Measurements from ENCODE around the gene EEFSEC.

EEFSEC gene

DNA sequence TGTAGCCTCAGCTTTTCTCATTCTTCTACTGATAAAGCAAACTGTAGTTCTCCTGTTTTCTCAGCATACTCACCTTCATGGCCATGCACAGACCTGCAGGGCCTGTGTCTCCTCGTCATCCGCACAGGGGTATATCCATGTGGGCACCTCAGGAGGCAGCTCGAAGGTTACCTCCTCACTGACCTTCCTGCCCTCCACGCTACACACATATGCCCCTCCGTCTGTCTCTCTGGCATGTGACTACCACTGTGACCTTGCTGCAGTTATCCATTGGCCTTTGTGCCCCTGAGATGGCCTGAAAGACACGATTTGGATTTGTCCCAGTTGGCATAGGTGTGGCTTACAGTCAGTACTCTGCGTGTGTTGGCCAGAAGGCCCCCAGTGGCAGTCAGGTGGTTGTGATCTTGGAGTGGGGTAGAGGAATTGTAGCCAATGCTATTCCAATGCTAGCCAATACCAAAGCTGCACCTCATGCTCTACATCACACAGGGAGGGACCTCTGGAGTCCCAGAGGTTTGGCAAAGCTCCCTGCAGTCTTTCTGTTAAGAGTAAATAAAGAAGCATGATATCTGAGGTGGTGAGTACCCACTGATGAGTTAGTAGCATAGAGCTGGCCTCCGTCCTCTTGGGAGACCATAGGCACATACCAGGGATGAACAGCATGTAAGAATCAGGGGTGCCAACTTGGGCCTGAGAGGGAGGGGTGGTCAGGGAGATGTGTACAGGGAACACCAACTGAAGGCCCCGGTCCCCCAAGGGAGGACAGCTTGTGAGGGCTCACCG is 143.4 kb downstream of the EEFSEC start:
- DNase-seq: no peak

GRCh38 chr3:128297401-128298138 is 144.3 kb downstream of the EEFSEC start:
- no peak for DNase-seq

- DNase-seq: no peak
These were observed 148.1 kb downstream of the EEFSEC start for GRCh38 chr3:128301186-128302023.

- no peak for DNase-seq
These were observed 153.2 kb downstream of the EEFSEC start for GRCh38 chr3:128306481-128306880.

DNA sequence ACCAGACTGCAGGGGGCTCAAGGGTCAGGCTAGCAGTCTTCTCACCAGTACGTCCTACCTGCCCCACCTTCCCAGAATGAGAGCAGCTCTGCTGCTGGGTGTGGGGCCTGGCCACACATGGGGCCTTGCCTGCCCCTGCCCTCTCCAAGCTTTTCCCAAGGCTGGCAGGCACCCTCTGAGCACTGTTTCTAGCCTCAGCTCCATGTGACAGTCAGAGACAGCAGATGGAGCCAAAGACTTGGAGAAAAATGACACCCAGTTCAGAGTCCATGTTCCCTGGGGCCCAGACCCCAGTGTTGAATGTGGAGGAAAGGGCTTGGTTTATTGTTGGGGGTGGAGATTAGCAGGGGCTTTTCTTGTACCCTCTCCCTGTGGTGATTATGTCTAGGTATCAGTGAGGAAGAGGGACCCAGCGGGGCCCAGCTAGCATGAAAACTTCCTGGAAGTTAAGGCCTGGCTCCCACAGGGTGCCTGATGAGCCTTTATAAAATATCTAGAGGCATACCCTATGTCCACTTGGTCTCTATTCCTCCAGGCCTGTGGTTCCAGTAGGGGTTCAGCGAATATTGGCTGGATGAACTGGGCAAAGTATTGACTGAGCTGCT is 153.8 kb downstream of the EEFSEC start:
- no peak for DNase-seq

DNA sequence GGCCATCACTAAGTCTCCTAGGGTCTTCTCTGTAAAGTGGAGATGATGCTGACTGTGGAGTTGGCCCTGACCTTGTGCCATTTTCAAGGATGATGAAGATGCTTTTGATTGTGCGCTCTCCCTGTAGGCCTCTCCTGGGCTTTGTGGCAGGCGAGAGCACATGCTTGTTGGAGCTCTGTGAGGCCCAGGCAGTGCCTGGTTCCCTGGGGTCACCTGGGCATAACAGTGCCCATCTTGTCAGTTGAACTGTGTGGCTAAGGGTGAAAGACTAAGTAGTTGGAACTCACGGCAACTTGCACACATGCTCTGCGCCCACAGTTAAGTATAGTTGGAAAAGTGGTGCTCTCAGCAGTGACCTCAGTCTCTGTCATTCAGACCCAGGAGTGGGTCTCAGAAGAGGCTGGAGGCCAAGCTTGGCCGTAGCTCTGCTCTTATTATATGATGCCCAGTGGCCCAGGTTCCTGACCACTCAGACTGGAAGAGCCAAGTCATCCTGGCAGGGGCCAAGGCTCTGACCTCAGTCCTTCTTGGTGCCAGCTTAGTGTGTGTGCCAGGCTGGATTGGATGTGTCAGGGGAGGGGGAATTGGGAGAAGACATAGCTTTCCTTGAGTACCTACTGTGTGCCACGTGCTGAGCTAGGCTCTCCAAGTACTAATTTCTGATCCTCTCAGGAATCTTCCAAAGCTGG is 154.6 kb downstream of the EEFSEC start:
- DNase-seq: no peak

DNA sequence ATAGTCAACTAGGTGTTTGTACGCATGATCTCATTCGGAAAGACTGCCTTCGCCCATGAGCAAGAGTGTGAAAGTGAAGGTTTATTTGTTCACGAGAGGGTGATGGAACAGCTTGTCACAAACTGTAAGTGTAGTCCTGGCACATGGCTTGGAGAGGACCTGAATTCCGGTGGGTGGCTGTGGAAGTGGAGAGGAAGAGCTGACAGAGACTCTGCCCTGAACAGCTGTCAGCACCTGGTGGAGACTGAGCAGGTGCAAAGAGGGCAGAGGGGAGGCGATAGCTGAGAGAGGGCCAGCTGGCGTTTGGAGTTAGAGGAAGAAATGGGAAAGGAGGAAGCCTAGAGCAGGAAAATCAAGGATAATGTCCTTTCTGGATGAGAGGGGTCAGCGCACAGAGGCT is 155.7 kb downstream of the EEFSEC start:
- DNase-seq: no peak

- DNase-seq: no peak
These were observed 157.2 kb downstream of the EEFSEC start for GRCh38 chr3:128310286-128311058.

GRCh38 chr3:128311441-128311844 is 158.2 kb downstream of the EEFSEC start:
- no peak for DNase-seq

GRCh38 chr3:128312271-128312670 is 159.0 kb downstream of the EEFSEC start:
- no peak for DNase-seq

DNA sequence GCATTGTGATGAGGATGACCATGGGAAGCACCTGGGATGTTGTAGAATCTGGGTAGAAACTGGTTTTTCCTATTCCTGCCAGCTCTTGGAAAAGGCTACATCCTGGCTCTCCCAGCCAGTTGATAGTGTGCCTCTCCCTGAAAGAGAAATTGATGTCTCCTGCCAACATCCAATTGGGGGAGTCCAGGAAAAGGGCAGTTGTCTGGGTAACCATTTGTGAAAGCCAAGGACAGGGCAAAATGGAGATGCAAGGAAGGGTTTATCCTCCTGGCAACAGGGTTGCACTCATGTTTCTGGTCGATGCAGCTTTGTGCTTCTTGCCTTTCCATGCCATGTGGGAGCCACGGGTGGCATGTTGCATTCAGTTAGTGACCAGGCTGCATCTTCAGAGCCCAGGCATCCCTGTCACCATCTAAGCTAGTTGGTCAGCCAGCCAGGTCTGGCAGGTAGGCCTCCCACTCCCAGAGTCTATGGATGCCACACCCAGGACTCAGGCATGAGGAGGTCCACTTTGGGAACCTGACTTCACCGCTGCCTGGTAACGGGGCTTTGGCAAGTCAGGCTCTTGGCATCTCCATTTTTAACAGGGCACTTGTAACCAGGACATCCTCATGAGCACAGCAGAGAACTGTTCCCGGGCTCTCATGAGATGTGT is 159.9 kb downstream of the EEFSEC start:
- DNase-seq: no peak

DNA sequence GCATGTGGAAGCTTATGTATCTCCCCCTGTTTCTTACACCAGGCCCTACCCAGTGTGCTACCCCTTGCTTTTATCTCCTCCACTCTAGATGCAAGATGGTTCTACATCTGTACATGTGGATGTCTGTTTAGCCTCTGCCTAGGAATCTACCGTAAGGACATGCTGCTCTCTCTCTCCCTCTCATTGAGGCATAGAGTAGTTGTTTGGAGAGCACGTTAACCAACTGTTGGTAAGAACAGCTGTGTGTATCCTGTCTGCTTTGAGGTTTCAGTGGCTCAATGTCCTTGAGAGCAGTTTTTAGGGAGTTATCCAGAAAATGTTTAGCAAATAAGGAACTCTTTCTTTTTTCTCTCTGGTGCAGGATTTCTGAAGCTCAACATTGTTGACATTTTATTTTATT is 160.7 kb downstream of the EEFSEC start:
- DNase-seq: no peak

DNA sequence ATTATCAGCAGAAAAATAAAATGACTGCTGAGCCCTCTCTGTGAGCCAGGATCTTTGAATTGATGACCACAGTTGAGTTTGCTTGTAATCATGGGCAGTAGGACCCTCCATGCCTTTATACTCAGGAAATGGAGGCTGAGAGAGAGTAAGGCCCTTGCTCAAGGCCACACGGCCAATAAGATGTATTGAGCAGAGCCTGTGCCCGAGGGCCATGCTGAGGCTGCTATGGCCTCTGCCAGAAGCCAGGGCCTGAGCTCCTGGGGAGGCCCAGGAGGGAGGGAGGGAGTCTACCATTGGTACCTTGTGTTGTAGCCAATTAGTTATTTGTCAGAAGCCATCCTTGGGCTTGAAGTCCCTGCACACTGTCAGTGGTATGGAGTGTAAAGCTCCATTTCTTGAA is 162.0 kb downstream of the EEFSEC start:
- no peak for DNase-seq

DNA sequence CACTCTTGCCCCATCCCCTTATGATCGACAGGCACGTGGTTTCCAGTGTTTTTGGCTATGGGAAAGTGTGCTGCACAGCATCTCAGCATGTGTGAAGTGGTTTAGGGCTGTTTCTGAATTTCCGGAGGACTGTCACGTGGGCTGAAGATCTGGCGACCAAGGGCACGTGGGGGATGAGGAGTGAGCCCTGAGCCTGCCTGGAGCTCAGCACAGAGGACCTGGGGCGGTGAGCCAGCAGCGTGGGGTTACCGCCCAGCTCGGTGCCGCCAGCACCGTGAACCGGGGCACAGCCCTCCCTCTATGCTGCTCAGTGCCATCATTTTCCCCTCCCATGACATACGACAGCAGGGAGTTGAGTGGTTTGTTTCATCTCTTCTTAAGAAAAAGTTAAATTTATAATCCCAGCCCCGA is 163.2 kb downstream of the EEFSEC start:
- peak; percentile 40 for DNase-seq

- DNase-seq: no peak
These were observed 163.9 kb downstream of the EEFSEC start for GRCh38 chr3:128317101-128317697.

DNA sequence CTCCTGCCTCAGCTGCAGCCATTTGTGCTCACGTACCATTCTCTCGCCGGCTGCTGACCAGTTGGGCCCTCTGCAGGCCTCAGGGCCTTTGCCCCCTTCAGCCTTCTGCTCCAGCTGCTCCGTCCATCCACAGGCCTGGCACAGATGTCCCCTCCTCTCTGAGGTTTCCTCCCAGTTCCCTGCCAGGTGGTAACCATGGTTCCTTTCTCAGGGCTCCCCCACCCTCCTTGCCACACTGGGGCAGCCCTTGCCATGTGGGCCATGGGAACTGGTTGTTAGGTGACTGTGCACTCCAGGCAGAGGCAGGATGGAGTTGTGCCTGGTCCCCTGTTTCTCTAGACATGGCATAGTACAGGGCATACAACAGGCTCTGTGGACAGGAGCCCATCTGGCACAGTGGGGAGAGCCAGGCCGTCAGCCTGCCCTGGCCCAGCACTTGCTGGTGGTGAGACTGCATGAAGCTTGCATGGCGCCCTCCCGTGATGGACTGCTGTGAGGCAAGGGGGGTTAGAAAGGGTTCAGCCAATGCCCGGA is 164.5 kb downstream of the EEFSEC start:
- DNase-seq: no peak

DNA sequence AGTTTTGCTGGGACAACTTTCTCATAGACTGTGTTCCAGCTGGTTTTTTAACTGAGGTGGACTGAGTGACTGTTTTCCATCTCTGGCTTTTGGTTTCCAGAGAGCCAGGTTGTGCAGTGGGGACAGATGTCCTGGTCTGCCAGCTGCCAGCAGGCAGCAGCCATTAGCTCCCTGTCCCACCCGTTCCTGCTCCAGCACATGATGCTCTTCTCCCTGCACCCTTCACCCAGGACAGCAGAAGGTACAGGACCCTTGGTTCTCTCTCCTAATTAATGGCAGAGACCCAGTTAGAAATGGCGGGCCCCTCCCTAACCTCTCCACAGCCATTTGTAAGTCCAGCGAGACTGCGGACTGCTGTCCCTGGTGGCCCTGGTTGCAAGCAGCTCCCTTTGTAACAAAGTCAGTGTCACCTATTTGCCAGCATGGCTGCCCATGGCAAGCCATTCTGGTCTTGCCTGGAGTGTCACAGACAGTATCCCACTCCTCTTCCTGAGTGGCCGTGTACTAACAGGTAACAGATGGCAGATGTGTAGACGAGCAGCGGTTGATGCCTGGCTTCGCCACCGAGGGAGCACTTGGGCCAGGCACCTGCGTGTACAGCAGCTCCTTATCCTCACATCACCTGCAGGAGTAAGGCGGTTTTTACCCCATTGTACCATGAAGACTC is 165.1 kb downstream of the EEFSEC start:
- no peak for DNase-seq

GRCh38 chr3:128319107-128319506 is 165.8 kb downstream of the EEFSEC start:
- DNase-seq: no peak

DNA sequence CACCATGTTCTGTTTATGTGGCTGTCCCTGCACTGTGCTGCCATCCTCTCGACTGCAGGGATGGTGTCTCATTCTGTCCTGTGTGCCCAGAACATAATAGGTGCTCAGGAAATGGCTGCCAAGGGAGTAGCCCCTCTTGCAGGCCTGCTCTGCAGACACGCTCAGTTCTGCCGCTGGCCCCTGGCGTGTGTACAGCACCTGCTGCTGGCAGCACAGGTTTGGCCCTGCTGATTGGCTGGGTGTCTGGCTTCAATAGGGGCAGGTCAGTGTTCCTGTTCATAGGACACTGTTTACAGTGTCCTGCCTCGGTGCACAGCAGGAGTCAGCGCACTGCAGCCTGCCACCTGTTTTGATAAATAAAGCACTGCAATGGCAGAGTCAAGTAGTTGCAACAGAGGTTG is 166.5 kb downstream of the EEFSEC start:
- DNase-seq: no peak

Data from activated T-cell treated with anti-CD3 and anti-CD28 coated beads for 4 hours (primary cell).